ENCODE results near the gene C9orf153.
"Not testable (repeated sequence)": the region's sequence is repeated elsewhere in the genome, so short reads cannot be mapped to it uniquely, and the experiment has no call there.

Gene C9orf153

GRCh38 chr9:86193088-86193487 is 66.4 kb downstream of the C9orf153 start:
- Histone ChIP-seq H3K9me3 (ENCODE audit: insufficient read depth, low read length) (peaks cover 8% of the 10 kb centered on the region; the same call in 1 of the 2 replicates), H3K79me2 (ENCODE audit: insufficient read depth, low read length) (no peaks in the 10 kb centered on the region), H3F3A (ENCODE audit: insufficient read depth) (no peaks in the 10 kb centered on the region), H2AFZ (ENCODE audit: low read depth, low read length, severe bottlenecking) (no peak overlapping the region), H3K9ac (ENCODE audit: low read length) (no peak overlapping the region), H3K4me2 (ENCODE audit: low read depth, low read length, poor library complexity, severe bottlenecking) (no peak overlapping the region), H3K4me3 (ENCODE audit: insufficient read depth, low read length, poor library complexity, severe bottlenecking) (no peak overlapping the region), H3K27ac (ENCODE audit: low read depth, low read length) (no peak overlapping the region), H3K27me3 (ENCODE audit: low read length) (no peaks in the 10 kb centered on the region), H3K36me3 (ENCODE audit: low read length) (no peaks in the 10 kb centered on the region), H3K9me2 (replicated peaks; ENCODE audit: insufficient read depth, low read length) (no peaks in the 10 kb centered on the region), H4K20me1 (ENCODE audit: low read depth, low read length) (no peaks in the 10 kb centered on the region)
- no peak for TF ChIP-seq EZH2phosphoT487 (conservative IDR thresholded peaks at IDR 0.05; ENCODE audit: low read length)
- TF ChIP-seq CTCF (IDR thresholded peaks at IDR 0.05; ENCODE audit: insufficient read depth, low read length, poor library complexity, severe bottlenecking): no peak

- not testable (repeated sequence) for H4K20me1 ChIP-seq (ENCODE audit: low read depth, low read length); H3K9me2 ChIP-seq (replicated peaks; ENCODE audit: insufficient read depth, low read length); H3K36me3 ChIP-seq (ENCODE audit: low read length); H3K27ac ChIP-seq (ENCODE audit: low read depth, low read length); H3K4me3 ChIP-seq (ENCODE audit: insufficient read depth, low read length, poor library complexity, severe bottlenecking); H3K4me2 ChIP-seq (ENCODE audit: low read depth, low read length, poor library complexity, severe bottlenecking); H3K9me3 ChIP-seq (ENCODE audit: insufficient read depth, low read length); H2AFZ ChIP-seq (ENCODE audit: low read depth, low read length, severe bottlenecking); H3F3A ChIP-seq (ENCODE audit: insufficient read depth); H3K79me2 ChIP-seq (ENCODE audit: insufficient read depth, low read length); H3K9ac ChIP-seq (ENCODE audit: low read length); H3K27me3 ChIP-seq (ENCODE audit: low read length)
Observed at GRCh38 chr9:86190700-86191099, 68.8 kb downstream of the C9orf153 start.

- H3K36me3 ChIP-seq (ENCODE audit: low read length): no peaks in the 10 kb centered on the region
- no peak overlapping the region for H3K27ac ChIP-seq (ENCODE audit: low read depth, low read length)
- no peak overlapping the region for H3K4me2 ChIP-seq (ENCODE audit: low read depth, low read length, poor library complexity, severe bottlenecking)
- no peaks in the 10 kb centered on the region for H3K9me2 ChIP-seq (replicated peaks; ENCODE audit: insufficient read depth, low read length)
- H3K4me3 ChIP-seq (ENCODE audit: insufficient read depth, low read length, poor library complexity, severe bottlenecking): no peak overlapping the region
- no peak overlapping the region for H3K9ac ChIP-seq (ENCODE audit: low read length)
- no peaks in the 10 kb centered on the region for H3F3A ChIP-seq (ENCODE audit: insufficient read depth)
- H3K27me3 ChIP-seq (ENCODE audit: low read length): no peaks in the 10 kb centered on the region
- no peaks in the 10 kb centered on the region for H4K20me1 ChIP-seq (ENCODE audit: low read depth, low read length)
- TF ChIP-seq EZH2phosphoT487 (conservative IDR thresholded peaks at IDR 0.05; ENCODE audit: low read length): no peak
- no peak for TF ChIP-seq CTCF (IDR thresholded peaks at IDR 0.05; ENCODE audit: insufficient read depth, low read length, poor library complexity, severe bottlenecking)
- H3K79me2 ChIP-seq (ENCODE audit: insufficient read depth, low read length): no peaks in the 10 kb centered on the region
- no peak overlapping the region for H2AFZ ChIP-seq (ENCODE audit: low read depth, low read length, severe bottlenecking)
- H3K9me3 ChIP-seq (ENCODE audit: insufficient read depth, low read length): no peaks in the 10 kb centered on the region
Observed at GRCh38 chr9:86187121-86187520, 72.3 kb downstream of the C9orf153 start.

GRCh38 chr9:86186696-86187095 is 72.8 kb downstream of the C9orf153 start:
- H3K4me2 ChIP-seq (ENCODE audit: low read depth, low read length, poor library complexity, severe bottlenecking): no peak overlapping the region
- H3K9me3 ChIP-seq (ENCODE audit: insufficient read depth, low read length): no peaks in the 10 kb centered on the region
- no peaks in the 10 kb centered on the region for H3K9me2 ChIP-seq (replicated peaks; ENCODE audit: insufficient read depth, low read length)
- H3K27me3 ChIP-seq (ENCODE audit: low read length): no peaks in the 10 kb centered on the region
- H3K27ac ChIP-seq (ENCODE audit: low read depth, low read length): no peak overlapping the region
- H3K4me3 ChIP-seq (ENCODE audit: insufficient read depth, low read length, poor library complexity, severe bottlenecking): no peak overlapping the region
- no peaks in the 10 kb centered on the region for H3F3A ChIP-seq (ENCODE audit: insufficient read depth)
- H2AFZ ChIP-seq (ENCODE audit: low read depth, low read length, severe bottlenecking): no peak overlapping the region
- H3K9ac ChIP-seq (ENCODE audit: low read length): no peak overlapping the region
- TF ChIP-seq CTCF (IDR thresholded peaks at IDR 0.05; ENCODE audit: insufficient read depth, low read length, poor library complexity, severe bottlenecking): no peak
- no peaks in the 10 kb centered on the region for H3K79me2 ChIP-seq (ENCODE audit: insufficient read depth, low read length)
- no peaks in the 10 kb centered on the region for H4K20me1 ChIP-seq (ENCODE audit: low read depth, low read length)
- H3K36me3 ChIP-seq (ENCODE audit: low read length): no peaks in the 10 kb centered on the region
